ENCODE results near the gene SUFU. TPM values are rescaled to one million over a fixed set of nuclear protein-coding genes. Genes with fewer than 3 reads are reported as not detected.

SUFU gene
- polyA plus RNA-seq, 1 experiment, result 8.5 TPM

- Histone ChIP-seq H3K27me3 (ENCODE audit: control insufficient read depth, insufficient read depth, low read length) (no peaks in the 10 kb centered on the region), H3K4me3 (ENCODE audit: low read depth, low read length) (no peak overlapping the region), H3K36me3 (ENCODE audit: control insufficient read depth, insufficient read depth, low read length) (peaks cover 52% of the 10 kb centered on the region)
- no peak for TF ChIP-seq CTCF (IDR thresholded peaks at IDR 0.05; ENCODE audit: insufficient read depth, low read depth, low read length)
- DNase-seq (ENCODE audit: low read depth), result no peak
- ChIA-PET CTCF (interaction anchor here (0.9 to 1.7 kb wide), 2 partner anchors 12 to 22 kb away, joined by 5 read pairs; partner anchors contain the start of gene TRIM8), POLR2A (interaction anchor here (0.8 kb wide), 1 partner anchor 19 kb away, joined by 15 read pairs; no protein-coding TSS in a partner anchor)
These were observed 153.1 kb downstream of the SUFU start for GRCh38 chr10:102656791-102657371.

- no peak for TF ChIP-seq CTCF (IDR thresholded peaks at IDR 0.05; ENCODE audit: insufficient read depth, low read depth, low read length)
- ChIA-PET CTCF (no interaction called here), POLR2A (no interaction called here)
- no peaks in the 10 kb centered on the region for H3K27me3 ChIP-seq (ENCODE audit: control insufficient read depth, insufficient read depth, low read length)
- peaks cover 47% of the 10 kb centered on the region for H3K36me3 ChIP-seq (ENCODE audit: control insufficient read depth, insufficient read depth, low read length)
- no peak for DNase-seq (ENCODE audit: low read depth)
- no peak overlapping the region for H3K4me3 ChIP-seq (ENCODE audit: low read depth, low read length)
These were observed 153.7 kb downstream of the SUFU start for GRCh38 chr10:102657451-102657850.

- Histone ChIP-seq H3K36me3 (ENCODE audit: control insufficient read depth, insufficient read depth, low read length) (peaks cover 44% of the 10 kb centered on the region), H3K4me3 (ENCODE audit: low read depth, low read length) (no peak overlapping the region), H3K27me3 (ENCODE audit: control insufficient read depth, insufficient read depth, low read length) (no peaks in the 10 kb centered on the region)
- ChIA-PET POLR2A (no interaction called here), CTCF (interaction anchor here (1.2 kb wide), 1 partner anchor 10 kb away, joined by 3 read pairs; no protein-coding TSS in a partner anchor)
- no peak for DNase-seq (ENCODE audit: low read depth)
- TF ChIP-seq CTCF (IDR thresholded peaks at IDR 0.05; ENCODE audit: insufficient read depth, low read depth, low read length), result no peak
These were observed 154.4 kb downstream of the SUFU start for GRCh38 chr10:102657984-102658724.

GRCh38 chr10:102658802-102659201 lies 155.0 kb downstream of the SUFU start:
- Histone ChIP-seq H3K4me3 (ENCODE audit: low read depth, low read length) (no peak overlapping the region), H3K27me3 (ENCODE audit: control insufficient read depth, insufficient read depth, low read length) (no peaks in the 10 kb centered on the region), H3K36me3 (ENCODE audit: control insufficient read depth, insufficient read depth, low read length) (peaks cover 38% of the 10 kb centered on the region)
- CTCF ChIA-PET, result interaction anchor here (1.1 to 1.2 kb wide), 2 partner anchors 9 to 32 kb away, joined by 3 read pairs; no protein-coding TSS in a partner anchor
- POLR2A ChIA-PET, result no interaction called here
- TF ChIP-seq CTCF (IDR thresholded peaks at IDR 0.05; ENCODE audit: insufficient read depth, low read depth, low read length), result no peak
- DNase-seq (ENCODE audit: low read depth), result no peak

- DNase-seq (ENCODE audit: low read depth), result peak; percentile 24
- no peaks in the 10 kb centered on the region for H3K27me3 ChIP-seq (ENCODE audit: control insufficient read depth, insufficient read depth, low read length)
- peaks cover 26% of the 10 kb centered on the region for H3K36me3 ChIP-seq (ENCODE audit: control insufficient read depth, insufficient read depth, low read length)
- POLR2A ChIA-PET, result interaction anchor here (0.7 kb wide), 1 partner anchor 53 kb away, joined by 11 read pairs; no protein-coding TSS in a partner anchor
- CTCF ChIA-PET, result interaction anchor here (0.5 to 2.4 kb wide), 6 partner anchors 9 to 431 kb away, joined by 3 to 12 read pairs (median 4); no protein-coding TSS in a partner anchor
- TF ChIP-seq CTCF (IDR thresholded peaks at IDR 0.05; ENCODE audit: insufficient read depth, low read depth, low read length), result no peak
- no peak overlapping the region for H3K4me3 ChIP-seq (ENCODE audit: low read depth, low read length)
These were observed 157.3 kb downstream of the SUFU start for GRCh38 chr10:102660888-102661657.

All from BJ (cell line).